DMS53 treated with DMSO at 0.1 percent for 48 hours (cell line): ENCODE data around the gene KCNJ18.
"Not testable (repeated sequence)": the region's sequence is repeated elsewhere in the genome, so short reads cannot be mapped to it uniquely, and the experiment has no call there.

Experiments used
- DNase-seq: peaks from one replicate; lab custom pipeline; 2025; ENCODE audit not compliant: unreplicated experiment; lab: John Stamatoyannopoulos, UW

The KCNJ18 gene

GRCh38 chr17:21702029-21702428 lies 9.7 kb downstream of the KCNJ18 start:
- not testable (repeated sequence) for DNase-seq

GRCh38 chr17:21702521-21702920 lies 10.2 kb downstream of the KCNJ18 start:
- not testable (repeated sequence) for DNase-seq

- DNase-seq = not testable (repeated sequence)
Observed at GRCh38 chr17:21702940-21703640, 10.8 kb downstream of the KCNJ18 start.

- DNase-seq = not testable (repeated sequence)
Observed at GRCh38 chr17:21703891-21704872, 11.9 kb downstream of the KCNJ18 start.

GRCh38 chr17:21705021-21705601 lies 12.8 kb downstream of the KCNJ18 start:
- no peak for DNase-seq

GRCh38 chr17:21705746-21706145 lies 13.4 kb downstream of the KCNJ18 start:
- DNase-seq = not testable (repeated sequence)

GRCh38 chr17:21706546-21706945 lies 14.2 kb downstream of the KCNJ18 start:
- DNase-seq = not testable (repeated sequence)

- not testable (repeated sequence) for DNase-seq
Observed at GRCh38 chr17:21707131-21707530, 14.8 kb downstream of the KCNJ18 start.

GRCh38 chr17:21707711-21708611 lies 15.6 kb downstream of the KCNJ18 start:
- DNase-seq = not testable (repeated sequence)

- not testable (repeated sequence) for DNase-seq
Observed at GRCh38 chr17:21708612-21709535, 16.6 kb downstream of the KCNJ18 start.

GRCh38 chr17:21709994-21710393 lies 17.7 kb downstream of the KCNJ18 start:
- DNase-seq = not testable (repeated sequence)

- not testable (repeated sequence) for DNase-seq
Observed at GRCh38 chr17:21710486-21710885, 18.2 kb downstream of the KCNJ18 start.

- DNase-seq = no peak
Observed at GRCh38 chr17:21711182-21711581, 18.9 kb downstream of the KCNJ18 start.

GRCh38 chr17:21713020-21713419 lies 20.7 kb downstream of the KCNJ18 start:
- DNase-seq = not testable (repeated sequence)

GRCh38 chr17:21713631-21714030 lies 21.3 kb downstream of the KCNJ18 start:
- DNase-seq = not testable (repeated sequence)

- not testable (repeated sequence) for DNase-seq
Observed at GRCh38 chr17:21714676-21715075, 22.4 kb downstream of the KCNJ18 start.

- not testable (repeated sequence) for DNase-seq
Observed at GRCh38 chr17:21715877-21716276, 23.6 kb downstream of the KCNJ18 start.

- DNase-seq = not testable (repeated sequence)
Observed at GRCh38 chr17:21718971-21719370, 26.6 kb downstream of the KCNJ18 start.
